Measurements from ENCODE around the gene SEC22C.

The SEC22C gene

DNA sequence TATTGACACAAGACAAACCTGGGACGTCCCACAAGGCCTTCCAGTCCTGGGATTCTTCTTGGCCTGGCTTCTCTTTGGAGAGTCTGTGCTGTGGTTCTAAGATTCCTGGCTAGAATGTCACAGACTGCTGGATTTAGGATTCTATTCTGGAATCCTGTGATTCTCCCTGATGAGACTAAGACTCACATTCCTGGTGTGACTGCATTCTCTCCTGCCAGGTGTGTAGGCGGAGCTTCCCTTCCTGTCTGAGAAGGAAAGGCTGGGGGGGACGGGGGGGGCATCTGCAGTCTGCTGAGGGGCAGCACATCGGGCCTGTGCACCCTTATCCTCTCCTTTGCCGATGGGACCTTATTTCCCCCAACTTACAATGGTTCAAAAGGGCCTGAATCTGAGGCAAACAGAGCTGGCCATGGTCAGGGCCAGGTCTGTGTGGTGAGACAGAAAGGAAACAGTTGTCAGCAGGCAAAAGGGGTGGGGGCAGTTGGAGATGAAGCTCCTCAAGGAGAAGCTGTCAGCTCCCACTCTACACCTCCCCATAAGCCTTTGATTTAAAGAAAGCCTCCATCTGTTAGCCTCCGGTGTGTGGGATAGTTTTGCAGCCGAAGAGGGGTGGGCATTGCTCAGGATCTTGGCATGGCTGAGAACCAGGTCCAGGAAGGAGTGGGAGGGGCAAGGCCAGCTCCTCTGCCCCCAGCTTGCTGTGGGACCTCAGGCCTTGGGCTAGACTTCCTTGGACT lies 48.4 kb downstream of the SEC22C start:
- no peak for DNase-seq

DNA sequence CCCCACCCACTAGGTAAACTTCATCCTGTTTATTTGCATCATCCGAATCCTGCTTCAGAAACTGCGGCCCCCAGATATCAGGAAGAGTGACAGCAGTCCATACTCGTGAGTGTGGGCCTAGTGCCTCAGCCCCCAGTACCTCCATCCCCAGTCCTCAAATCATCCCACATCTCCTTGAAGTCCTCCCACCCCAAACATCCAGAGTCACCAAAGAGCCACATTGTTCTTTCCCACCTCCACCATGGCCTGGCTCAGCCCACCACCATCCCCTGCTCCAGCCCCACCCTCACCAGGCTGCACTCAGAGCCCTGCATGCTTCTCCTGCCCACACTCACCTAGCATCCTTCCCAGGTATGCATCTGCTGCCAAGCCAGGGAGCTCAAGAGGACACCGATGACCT lies 49.5 kb downstream of the SEC22C start:
- DNase-seq = no peak

DNA sequence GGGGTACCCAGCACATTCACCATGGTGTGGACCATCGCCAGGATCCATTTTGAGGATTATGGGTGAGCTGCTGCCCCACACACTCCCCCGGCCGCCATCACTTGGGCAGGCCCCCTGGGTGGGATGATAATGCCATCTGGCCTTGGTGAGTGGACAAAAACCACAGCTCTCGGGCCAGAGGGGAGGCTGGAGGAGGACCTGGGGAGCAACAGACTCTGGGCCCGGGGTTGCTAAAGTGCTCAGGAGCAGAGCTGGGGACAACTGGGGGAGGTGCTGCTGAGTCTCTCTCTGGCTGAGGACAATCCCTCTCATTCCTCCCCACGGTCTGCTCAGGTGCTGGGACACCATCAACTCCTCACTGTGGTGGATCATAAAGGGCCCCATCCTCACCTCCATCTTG lies 50.3 kb downstream of the SEC22C start:
- no peak for DNase-seq

DNA sequence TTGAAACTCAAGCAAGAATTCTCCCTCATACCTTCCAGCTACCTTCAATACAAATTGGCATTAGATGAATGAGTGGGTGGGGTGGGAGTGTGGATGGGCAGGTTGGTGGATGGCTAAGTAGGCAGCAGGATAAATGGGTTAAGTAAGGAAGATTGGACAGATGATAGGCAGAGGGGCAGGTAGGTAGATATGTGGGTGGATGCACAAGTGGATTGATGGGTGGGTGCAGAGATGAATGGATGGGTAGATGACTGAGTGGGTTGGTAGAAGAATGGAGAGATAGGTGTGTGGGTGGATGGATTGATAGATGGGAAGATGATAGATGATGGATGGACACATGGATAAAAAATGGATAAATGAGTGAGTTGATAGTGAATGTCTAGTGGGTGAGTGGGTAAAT lies 51.7 kb downstream of the SEC22C start:
- no peak for DNase-seq

DNA sequence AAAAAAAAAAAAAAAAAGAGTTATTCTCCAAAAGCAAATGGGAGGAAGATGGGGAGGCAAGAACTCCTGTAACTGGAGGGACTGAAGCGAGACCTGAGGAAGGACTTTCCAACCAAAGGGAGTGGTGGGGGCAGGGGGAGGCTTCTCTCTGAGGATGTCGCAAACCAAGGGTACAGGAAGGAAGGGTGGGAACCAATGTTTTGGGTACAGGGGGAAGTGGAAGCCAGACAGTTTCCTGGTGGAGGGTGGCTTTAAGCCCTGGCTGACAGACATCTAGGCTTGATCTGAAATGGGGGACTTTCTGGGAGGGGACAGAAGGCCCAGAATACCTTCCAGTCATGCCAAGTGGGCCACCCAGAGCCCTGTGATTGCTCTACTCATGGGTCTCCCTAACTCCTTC lies 52.3 kb downstream of the SEC22C start:
- no peak for DNase-seq

DNA sequence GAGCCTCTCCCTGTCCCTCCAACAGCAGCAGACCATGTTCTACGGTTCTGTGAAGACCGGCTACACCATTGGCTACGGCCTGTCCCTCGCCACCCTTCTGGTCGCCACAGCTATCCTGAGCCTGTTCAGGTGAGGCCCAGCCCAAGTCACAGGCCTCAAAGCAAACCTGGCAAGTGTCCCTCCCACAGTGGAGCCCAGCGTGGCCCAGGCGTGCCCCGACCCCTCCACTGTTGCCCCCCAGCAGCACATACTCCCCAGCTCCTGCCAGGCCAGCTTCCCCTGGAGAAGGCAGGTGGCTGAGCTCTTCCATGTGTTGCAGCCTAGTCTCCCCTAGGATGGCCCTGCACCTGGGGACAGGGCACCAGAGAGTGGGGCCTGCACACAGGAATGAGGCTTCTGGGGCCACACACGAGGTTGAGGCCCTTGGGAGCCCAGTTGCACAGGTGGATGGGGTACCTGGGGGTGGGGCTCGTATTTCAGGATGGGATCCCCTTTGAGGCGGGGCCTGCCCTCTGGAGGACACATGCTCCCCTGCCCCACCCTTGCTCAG lies 54.3 kb downstream of the SEC22C start:
- no peak for DNase-seq

DNA sequence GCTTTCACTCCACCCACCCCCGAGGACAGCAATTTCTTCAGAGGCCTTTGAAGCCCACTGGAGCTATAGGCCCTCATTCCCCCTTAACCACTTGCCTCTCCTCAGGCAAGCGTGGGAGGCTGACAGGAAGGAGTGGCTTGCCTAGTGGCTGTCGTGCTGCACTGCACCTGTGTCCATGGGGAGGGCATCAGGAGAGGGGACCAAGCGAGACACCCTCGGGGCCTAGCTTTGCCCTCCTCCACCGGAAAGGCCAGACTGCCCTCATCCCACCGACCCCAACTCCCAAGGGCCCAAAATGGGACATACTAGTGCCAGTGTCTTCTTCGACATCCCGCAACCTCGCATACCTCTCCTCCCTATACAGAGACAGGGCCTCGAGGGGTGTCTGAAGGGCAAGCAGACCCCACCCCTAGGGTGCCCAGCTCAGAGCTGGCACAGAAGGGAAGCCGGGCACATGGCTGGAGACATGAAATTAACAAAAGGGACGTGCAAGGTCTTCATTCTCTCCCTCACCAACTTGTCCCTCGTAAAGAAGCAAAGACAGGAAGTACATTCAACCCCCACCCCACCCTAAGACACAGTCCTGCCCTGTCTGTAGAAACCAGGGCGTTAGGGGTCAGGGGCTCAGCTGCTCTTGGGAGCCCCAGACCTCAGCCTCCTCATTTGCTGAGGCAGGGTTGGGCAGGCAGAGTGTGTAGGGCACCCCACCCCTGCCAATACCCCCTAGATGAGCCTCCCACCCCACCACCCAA lies 55.0 kb downstream of the SEC22C start:
- no peak for DNase-seq

DNA sequence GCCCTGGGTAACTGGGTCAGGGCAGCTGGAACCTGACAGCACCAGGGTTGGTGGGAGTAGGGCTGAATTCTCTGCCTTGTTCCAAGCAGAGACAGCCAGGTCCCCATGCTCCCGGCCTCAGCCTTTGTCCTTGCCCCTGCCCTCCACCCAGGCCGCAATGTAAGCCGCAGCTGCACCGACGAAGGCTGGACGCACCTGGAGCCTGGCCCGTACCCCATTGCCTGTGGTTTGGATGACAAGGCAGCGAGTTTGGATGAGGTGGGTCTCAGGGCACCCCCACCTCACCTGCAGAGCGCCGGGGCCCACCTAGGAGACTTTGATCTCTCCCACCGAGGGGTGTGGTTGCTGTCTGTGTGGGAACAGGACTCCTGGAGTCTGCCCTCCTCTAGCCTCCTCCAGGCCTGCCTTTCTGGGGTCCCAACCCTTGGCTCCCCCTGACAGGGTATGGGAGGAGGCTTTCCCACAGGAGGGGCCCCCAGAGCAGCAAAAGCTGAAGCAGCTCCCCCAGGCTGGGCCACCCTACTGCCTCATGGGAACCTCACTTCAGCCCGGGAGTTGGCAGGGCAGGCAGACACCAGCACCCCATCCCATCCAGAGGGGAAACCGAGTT lies 55.9 kb downstream of the SEC22C start:
- no peak for DNase-seq

DNA sequence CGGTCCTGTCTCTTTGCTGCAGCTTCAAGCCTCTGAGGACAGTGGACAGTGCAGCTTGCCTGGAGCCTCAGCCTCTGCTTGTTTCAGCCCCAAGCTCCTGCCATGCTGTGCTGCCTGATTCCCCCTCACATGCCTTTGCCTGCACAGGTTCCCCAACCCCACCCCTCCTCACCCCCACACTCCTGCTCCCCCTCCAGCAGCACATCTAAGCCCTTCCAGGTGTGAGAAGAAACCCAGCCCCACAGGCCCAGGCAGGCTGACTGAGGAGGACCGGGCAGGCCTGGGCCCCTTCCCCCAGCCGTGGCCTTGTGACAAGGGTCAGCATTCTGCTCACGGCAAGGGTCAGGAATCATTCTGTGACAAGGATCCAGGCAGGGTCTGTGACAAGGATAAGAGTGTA lies 56.6 kb downstream of the SEC22C start:
- DNase-seq = no peak

DNA sequence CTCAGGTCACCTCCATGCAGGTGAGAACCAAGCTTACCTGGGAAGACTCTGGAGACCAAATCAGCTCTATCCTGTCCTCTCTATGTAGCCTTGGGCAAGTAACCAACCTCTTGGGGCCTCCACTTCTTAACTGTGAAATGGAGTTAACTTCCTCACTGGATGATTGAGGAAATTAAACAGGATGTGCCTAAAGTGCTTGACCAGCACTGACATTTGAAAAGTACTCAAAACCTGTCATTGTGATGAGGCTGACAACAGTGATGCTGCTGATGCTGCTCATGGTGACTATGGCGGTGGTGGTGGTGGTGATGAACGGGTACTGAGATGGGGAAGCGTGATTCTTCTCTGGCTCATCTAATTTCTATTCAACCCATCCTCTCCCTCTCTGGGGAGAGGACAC lies 57.0 kb downstream of the SEC22C start:
- no peak for DNase-seq

DNA sequence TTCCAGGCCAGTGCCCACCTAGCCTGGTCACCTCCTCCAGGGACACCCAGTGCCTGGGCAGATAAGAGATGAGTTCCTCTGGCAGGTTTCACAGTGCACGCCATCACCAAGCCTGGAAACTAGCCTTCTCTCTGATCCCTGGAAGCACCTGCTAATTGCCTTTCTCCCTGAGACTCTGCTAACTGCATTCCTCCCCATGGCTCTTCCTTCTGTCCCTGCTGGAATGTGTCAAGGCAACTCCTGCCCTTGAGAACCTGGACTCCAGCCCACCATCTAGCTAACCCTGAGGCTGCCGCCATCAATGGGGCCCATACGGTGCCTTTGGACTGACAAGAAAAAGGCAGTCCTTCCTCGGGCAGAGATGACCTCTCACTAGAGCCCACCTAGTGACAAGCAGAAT lies 60.9 kb downstream of the SEC22C start:
- DNase-seq = no peak

DNA sequence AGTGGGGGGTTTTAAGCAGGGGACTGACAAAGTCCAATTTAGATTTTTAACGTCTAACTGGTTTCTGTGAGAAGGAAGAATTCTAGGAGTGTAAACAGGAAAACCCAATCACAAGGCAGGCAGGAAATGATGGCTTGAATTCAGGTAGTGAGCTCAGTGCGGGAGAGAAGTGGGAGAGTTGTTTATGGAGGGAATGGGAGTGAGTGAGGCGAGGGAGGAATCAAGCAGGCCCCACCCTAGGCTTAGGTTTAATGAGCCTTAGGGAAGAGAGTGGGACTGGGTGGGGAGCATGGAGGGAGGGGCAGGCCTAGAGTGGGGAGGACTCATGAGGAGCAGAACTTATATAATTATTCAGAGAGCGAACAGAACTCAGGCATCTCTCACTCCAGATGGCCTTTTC lies 61.4 kb downstream of the SEC22C start:
- no peak for DNase-seq

DNA sequence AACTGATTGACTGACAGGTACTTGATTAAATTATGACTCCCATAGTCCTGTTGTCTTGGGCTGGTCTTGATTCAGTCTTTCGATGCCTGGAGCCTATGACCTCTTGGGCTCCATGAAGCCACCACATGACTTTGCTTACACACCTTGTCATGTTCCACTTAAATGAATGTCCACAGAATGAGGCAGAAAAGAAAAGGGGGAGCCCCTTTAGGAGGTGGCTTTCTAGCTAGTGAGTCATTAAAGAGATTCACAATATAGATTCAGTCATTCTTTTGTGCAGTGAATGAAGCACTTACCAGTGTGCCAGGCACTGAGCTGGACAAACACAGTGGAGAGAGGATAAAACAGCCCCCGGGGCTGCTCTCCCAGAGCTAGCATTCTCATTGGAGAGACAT lies 62.2 kb downstream of the SEC22C start:
- DNase-seq = no peak

DNA sequence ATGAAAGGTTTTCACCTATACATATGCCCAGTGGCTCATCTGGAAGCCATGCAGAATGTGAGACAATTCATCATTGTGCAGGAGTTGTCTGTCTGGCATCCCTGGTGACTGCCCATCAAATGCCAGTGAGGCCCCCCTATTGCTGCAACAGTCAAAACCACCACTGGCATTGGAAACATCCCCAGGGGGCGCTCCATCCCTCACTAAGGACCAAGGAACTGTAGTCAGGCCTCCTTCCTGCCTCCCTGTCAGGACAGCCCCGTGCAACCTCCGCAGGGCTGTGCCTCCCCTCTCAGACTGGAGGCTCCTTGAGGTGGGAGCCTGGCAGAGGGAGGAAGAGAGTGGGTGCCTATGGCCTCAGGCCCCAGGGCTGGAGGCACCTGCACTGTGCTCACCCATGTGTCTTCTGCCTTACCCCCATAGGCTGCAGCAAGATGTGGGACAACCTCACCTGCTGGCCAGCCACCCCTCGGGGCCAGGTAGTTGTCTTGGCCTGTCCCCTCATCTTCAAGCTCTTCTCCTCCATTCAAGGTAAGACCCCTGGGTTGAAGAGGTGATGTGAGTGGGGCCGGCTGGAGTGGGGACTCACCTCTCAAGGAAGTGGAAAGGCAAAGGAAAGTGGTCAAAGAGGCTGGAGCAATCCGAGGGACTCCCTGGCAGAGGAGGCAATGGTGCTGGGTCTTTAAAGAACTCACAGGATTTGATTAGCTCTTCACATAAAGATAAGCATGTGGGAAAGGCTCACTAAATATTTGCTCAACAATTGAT lies 62.8 kb downstream of the SEC22C start:
- DNase-seq = no peak

DNA sequence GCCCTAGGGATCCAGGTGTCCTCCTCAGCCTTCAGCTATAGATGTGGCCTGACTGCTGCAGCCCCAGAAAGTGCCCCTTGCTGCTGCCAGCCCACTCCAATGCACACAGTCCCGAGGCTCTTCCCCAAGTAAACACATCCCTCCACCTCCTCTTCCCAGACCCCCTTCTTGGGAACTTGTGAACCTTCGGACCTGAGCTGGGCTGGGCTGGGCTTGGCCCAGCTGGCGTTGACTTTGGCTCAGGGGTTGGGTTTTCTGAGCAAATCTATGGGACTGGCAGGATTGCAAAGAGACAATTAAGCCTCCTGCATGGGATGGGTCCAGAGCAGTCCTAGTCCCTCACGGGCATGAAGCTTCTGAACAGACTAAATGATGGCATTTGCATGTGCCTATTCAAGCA lies 64.7 kb downstream of the SEC22C start:
- no peak for DNase-seq

DNA sequence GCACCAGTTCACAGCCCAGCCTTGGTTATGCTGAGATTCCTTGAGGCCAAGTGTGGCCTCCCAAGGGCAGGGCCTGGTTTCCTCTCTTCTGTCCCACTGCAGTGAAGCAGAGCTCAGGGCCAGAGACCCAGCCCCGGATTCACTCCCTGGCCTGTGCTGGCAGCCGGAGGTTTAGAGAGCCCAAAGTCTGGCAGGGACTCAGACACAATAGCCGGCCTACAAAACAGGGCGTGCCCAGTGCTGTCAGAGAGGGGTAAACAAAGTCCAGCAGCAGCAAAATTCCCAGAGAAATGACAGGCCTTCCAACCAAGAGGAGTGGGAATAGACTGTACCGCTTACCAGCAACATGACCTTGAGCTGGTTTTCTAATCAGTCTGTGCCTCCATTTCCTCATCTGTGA lies 65.3 kb downstream of the SEC22C start:
- DNase-seq = no peak

DNA sequence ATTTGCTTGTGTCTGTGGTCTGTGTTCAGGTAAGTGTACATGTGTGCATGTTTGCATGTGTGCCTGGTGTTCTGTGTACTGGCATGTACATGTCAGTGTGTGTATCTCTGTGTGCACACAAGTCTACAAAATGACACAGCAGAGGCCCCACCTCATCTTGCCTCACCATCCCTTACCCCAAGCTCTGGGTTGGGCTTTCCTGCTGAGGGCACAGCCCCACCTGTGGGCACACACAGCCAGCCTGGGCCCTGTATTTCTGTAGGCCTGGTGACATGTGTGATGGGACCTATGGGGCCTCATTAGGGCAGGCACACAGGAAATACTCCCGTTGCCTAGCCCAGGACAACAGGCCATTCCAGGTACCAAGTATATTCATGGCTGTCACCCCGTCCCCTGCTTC lies 65.8 kb downstream of the SEC22C start:
- DNase-seq = no peak

DNA sequence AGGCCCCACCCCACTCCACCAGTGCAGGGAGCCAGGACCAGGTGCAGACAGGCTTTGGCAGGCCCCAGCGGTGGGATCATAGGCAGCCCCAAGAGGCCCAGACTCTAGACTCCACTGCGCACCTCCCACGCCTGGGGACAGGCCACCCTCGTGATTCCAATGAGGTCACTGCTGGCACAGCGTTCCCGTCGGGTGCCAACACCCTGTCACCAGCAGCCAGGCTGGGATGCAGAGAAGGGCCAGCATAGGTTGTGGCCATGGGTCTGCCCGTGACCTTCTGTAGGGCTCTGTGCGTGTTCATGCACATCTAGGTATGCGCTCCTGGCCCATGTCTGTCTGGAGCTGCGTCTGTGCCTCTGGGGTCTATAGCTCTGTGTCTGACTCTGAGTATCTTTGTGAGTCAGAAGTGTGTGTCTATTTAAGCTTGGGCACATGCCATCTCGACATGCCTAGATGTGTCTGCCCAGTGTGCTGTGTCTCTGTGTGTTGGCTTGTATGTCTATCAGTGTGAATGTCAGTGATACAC lies 66.3 kb downstream of the SEC22C start:
- DNase-seq = no peak

DNA sequence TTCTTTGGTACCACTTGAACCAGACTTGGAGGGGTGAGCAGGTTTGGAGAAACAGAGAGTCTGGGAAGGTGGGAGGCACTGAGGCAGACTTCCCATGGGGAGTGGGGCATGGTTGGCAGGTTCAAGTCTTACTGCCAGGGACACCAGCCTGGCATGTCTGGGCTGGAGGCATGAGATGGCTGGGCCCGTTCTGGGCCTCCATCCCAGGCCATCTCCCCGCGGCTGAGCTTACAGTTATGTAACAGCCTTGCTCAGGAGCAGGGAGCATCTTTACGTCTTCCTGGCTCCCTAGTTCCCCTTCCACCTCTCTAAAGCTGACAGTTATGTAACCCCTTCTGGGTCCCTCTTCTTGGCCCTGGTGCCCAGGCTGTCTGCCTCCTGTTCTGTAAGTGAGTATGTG lies 66.9 kb downstream of the SEC22C start:
- DNase-seq = no peak

DNA sequence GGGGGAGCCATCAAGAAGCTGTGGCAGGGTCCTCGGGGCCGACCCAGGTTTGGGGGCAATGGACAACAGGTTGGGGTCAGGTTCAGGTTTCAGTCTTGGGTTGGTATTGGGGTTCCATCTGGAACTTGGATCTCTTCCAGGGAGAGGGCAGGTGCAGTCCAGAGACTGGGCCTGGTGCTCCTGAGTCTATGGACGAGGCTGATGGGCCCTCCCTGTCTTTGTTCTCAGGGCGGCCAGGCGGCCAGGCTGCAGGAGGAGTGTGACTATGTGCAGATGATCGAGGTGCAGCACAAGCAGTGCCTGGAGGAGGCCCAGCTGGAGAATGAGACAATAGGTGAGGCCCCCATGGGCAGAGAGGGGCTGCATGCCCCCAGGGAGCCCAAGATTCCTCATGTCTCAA lies 68.2 kb downstream of the SEC22C start:
- DNase-seq = no peak

DNA sequence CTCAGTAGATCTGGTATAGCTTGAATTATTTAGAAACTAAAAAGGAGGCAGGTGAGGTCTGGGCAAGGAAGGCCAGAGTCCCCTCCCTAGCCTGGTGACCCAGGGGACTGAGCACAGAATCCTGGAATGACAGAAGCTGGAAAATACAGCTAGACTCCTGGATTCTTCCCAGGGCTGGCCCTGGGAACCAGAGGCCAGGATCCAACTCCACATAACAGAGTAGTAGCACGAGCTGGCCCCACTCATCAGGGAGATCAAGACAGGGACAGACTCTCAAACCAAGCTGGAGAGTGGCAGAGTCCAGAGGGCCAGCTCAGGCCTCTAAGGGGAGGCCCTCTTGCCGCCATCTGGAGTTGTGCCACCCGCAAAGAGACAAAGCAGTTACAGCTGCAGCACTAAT lies 68.6 kb downstream of the SEC22C start:
- no peak for DNase-seq

DNA sequence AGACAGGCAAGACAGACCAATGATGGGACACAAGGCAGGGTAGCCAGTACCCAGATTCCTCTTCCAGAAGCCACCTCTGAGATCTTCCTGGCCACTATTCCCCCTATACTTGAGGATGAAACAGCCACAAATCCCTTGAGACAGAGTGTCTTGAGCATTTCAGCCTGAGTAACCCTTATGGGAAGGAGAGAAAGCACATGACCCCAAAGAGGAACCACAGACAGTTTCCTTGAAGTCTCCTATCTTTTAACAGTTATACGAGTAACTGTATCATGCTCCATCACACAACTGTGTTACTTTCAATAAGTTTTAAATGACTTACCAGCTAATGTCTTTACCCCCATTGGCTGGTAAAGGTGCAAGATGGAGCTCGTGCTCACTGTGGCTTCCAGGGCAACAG lies 70.0 kb downstream of the SEC22C start:
- DNase-seq = no peak

DNA sequence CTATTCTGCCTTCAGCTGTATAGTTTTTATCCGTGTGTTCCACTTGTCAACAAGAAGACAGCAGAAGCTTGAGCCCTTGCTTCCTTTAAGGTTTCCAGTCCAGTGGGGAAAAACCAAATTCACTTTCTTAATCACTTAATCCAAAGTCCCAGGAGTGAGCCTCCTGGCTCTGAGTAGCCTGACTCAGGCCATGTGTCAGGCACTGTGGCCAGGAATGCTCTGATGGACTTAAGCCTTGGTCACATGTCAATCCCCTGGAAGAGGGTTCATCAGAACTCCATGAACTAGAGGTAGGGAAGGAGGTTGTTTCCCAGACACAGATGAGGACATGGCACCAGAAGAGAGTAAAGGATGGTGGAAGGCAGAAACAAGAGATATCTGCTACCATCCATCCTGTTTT lies 70.6 kb downstream of the SEC22C start:
- no peak for DNase-seq

Measured in NCI-H510A (cell line).